H1 (cell line): ENCODE measurements around the gene ARHGDIB. TPM values are rescaled to one million over a fixed set of nuclear protein-coding genes. Genes with fewer than 3 reads are reported as not detected.

Experiments
- CTCF ChIA-PET: fragments of 300-600 bp; sonication (Branson Sonifier 250); formaldehyde crosslinking; loops from one replicate; lab custom pipeline; 2021; ENCODE audit not compliant: partially characterized antibody; lab: Charles Lee
- POLR2A ChIA-PET: fragments of 300-600 bp; sonication (Branson Sonifier 250); formaldehyde crosslinking; loops from one replicate; lab custom pipeline; 2021; ENCODE audit warnings: inconsistent platforms; ENCODE audit not compliant: partially characterized antibody; lab: Charles Lee
- DNase-seq, 2 experiments: peaks; one replicate each; pipeline versions ENCODE4 v3.0.0 to v3.0.0-alpha.2; 2010 to 2022; ENCODE audit warnings: low spot score in 2 of 2, low read depth in 1 of 2, mixed read lengths in 1 of 2
- FAIRE-seq: peaks from 2 replicates; lab custom pipeline; 2011; peaks lifted over from hg19 to GRCh38; lab: Jason Lieb, UNC
- H2AFZ ChIP-seq: 2 replicates; pipeline ENCODE4 v1.8.1; 2012; ENCODE audit warnings: low read length, inconsistent platforms
- H2AK5ac ChIP-seq: 2 replicates; pipeline ENCODE4 v1.6.1; 2013; ENCODE audit warnings: low read depth, low read length
- H2BK120ac ChIP-seq: replicated peaks from 2 replicates; pipeline ENCODE3; 2013; ENCODE audit warnings: low read depth, low read length, inconsistent platforms
- H2BK12ac ChIP-seq: 2 replicates; pipeline ENCODE4 v1.6.1; 2013; ENCODE audit warnings: low read depth, low read length
- H2BK15ac ChIP-seq: 2 replicates; pipeline ENCODE4 v1.6.1; 2013; ENCODE audit warnings: low read length
- H2BK20ac ChIP-seq: 2 replicates; pipeline ENCODE4 v1.6.1; 2013; ENCODE audit warnings: low read length
- H2BK5ac ChIP-seq: 2 replicates; pipeline ENCODE4 v1.6.1; 2013; ENCODE audit warnings: low read depth, low read length
- H3K14ac ChIP-seq: 2 replicates; pipeline ENCODE4 v1.6.1; 2013; ENCODE audit warnings: inconsistent platforms; ENCODE audit not compliant: insufficient read length
- H3K18ac ChIP-seq: 2 replicates; pipeline ENCODE4 v1.6.1; 2013; ENCODE audit warnings: low read length; ENCODE audit errors: extremely low read depth
- H3K23ac ChIP-seq: 2 replicates; pipeline ENCODE4 v1.6.1; 2013; ENCODE audit warnings: inconsistent platforms; ENCODE audit not compliant: insufficient read length
- H3K23me2 ChIP-seq: 2 replicates; pipeline ENCODE4 v1.6.1; 2013; ENCODE audit warnings: low read depth, low read length
- H3K27ac ChIP-seq: 2 replicates; pipeline ENCODE4 v1.6.1; 2011; ENCODE audit warnings: low read depth, low read length, inconsistent platforms
- H3K27me3 ChIP-seq, 4 experiments: replicated peaks in 1 of 4; 1 replicate in 1 of 4; 2 replicates in 3 of 4; pipeline versions ENCODE4 v1.6.1 to v1.8.1; 2011 to 2013; ENCODE audit warnings: low read length in 3 of 4, mild to moderate bottlenecking in 3 of 4, inconsistent platforms in 2 of 4, mixed read lengths in 2 of 4, moderate library complexity in 1 of 4; ENCODE audit not compliant: control insufficient read depth in 3 of 4, insufficient read depth in 3 of 4; ENCODE audit errors: extremely low read depth in 1 of 4
- H3K36me3 ChIP-seq, 4 experiments: 2 replicates each; pipeline versions ENCODE4 v1.6.1 to v1.8.1; 2011 to 2013; ENCODE audit warnings: mild to moderate bottlenecking in 4 of 4, low read length in 3 of 4, moderate library complexity in 2 of 4, control low read depth in 1 of 4, inconsistent platforms in 1 of 4; ENCODE audit not compliant: insufficient read depth in 4 of 4, control insufficient read depth in 2 of 4
- H3K4ac ChIP-seq: replicated peaks from 2 replicates; pipeline ENCODE3; 2013; ENCODE audit warnings: low read length, low read depth, mixed read lengths, inconsistent platforms; ENCODE audit not compliant: insufficient read length
- H3K4me1 ChIP-seq, 4 experiments: replicated peaks in 1 of 4; 1 replicate in 1 of 4; 2 replicates in 3 of 4; pipeline versions ENCODE4 v1.6.1 to v1.8.1; 2011 to 2013; ENCODE audit warnings: low read length in 3 of 4, inconsistent platforms in 2 of 4, mixed read lengths in 1 of 4; ENCODE audit not compliant: insufficient read depth in 4 of 4, control insufficient read depth in 3 of 4
- H3K4me2 ChIP-seq, 2 experiments: 2 replicates each; pipeline versions ENCODE4 v1.6.1 to v1.8.1; 2011 to 2013; ENCODE audit warnings: low read depth in 2 of 2, low read length in 2 of 2, control low read depth in 1 of 2, inconsistent platforms in 1 of 2, mild to moderate bottlenecking in 1 of 2; ENCODE audit not compliant: insufficient read depth in 1 of 2
- H3K4me3 ChIP-seq, 4 experiments: fragments of 200-600, 300-600 bp in 1 of 4; sonication (generic), shearing (Covaris generic), sonication (Bioruptor Twin) in 1 of 4; 2 replicates each; pipeline versions ENCODE4 v1.5.1 to v1.8.1; 2011 to 2016; ENCODE audit warnings: low read length in 4 of 4, low read depth in 3 of 4, control low read depth in 2 of 4, inconsistent platforms in 2 of 4, mild to moderate bottlenecking in 2 of 4, mixed read lengths in 1 of 4, moderate library complexity in 1 of 4; ENCODE audit not compliant: insufficient read depth in 2 of 4; ENCODE audit errors: extremely low read depth in 1 of 4
- H3K56ac ChIP-seq: replicated peaks from 2 replicates; pipeline ENCODE3; 2013; ENCODE audit warnings: low read depth, mild to moderate bottlenecking, mixed read lengths, low read length, inconsistent platforms; ENCODE audit not compliant: insufficient read length
- H3K79me1 ChIP-seq: 2 replicates; pipeline ENCODE4 v1.6.1; 2013; ENCODE audit warnings: low read depth, low read length, control low read depth
- H3K79me2 ChIP-seq, 2 experiments: 2 replicates each; pipeline versions ENCODE4 v1.6.1 to v1.8.1; 2012 to 2013; ENCODE audit warnings: low read length in 2 of 2, mild to moderate bottlenecking in 2 of 2, inconsistent platforms in 1 of 2; ENCODE audit not compliant: insufficient read depth in 2 of 2, control insufficient read depth in 1 of 2
- H3K9ac ChIP-seq, 4 experiments: replicated peaks in 1 of 4; 1 replicate in 1 of 4; 2 replicates in 3 of 4; pipeline versions ENCODE4 v1.6.1 to v1.8.1; 2011 to 2013; ENCODE audit warnings: low read depth in 3 of 4, low read length in 3 of 4, control low read depth in 2 of 4, mild to moderate bottlenecking in 2 of 4, moderate library complexity in 2 of 4, inconsistent platforms in 1 of 4; ENCODE audit errors: extremely low read depth in 1 of 4
- H3K9me3 ChIP-seq, 2 experiments: 2 replicates each; pipeline versions ENCODE4 v1.6.1 to v1.8.1; 2012 to 2013; ENCODE audit warnings: mild to moderate bottlenecking in 2 of 2, moderate library complexity in 2 of 2, control low read depth in 1 of 2, inconsistent platforms in 1 of 2, low read depth in 1 of 2, low read length in 1 of 2, mixed read lengths in 1 of 2; ENCODE audit not compliant: insufficient read depth in 2 of 2
- H4K20me1 ChIP-seq, 2 experiments: replicated peaks in 1 of 2; 2 replicates each; pipeline versions ENCODE3 to v1.8.1; 2011 to 2013; ENCODE audit warnings: inconsistent platforms in 2 of 2, low read length in 2 of 2, mild to moderate bottlenecking in 1 of 2; ENCODE audit not compliant: insufficient read depth in 2 of 2, control insufficient read depth in 1 of 2
- H4K5ac ChIP-seq: 2 replicates; pipeline ENCODE4 v1.6.1; 2013; ENCODE audit warnings: low read length, low read depth, mixed read lengths, inconsistent platforms; ENCODE audit not compliant: insufficient read length
- H4K8ac ChIP-seq: 2 replicates; pipeline ENCODE4 v1.8.0; 2013; ENCODE audit warnings: mild to moderate bottlenecking, moderate library complexity, low read length, inconsistent platforms; ENCODE audit not compliant: insufficient read depth; ENCODE audit errors: extremely low read depth
- H4K91ac ChIP-seq: replicated peaks from 2 replicates; pipeline ENCODE3; 2013; ENCODE audit warnings: low read length, mixed read lengths, inconsistent platforms; ENCODE audit not compliant: insufficient read length
- CBX5 ChIP-seq: fragments of 300-800, 300-1000 bp; sonication (generic); IDR thresholded peaks from 2 replicates; pipeline ENCODE4 v1.7.1; 2016; ENCODE audit warnings: antibody characterized with exemption, low read length, low read depth
- CEBPB ChIP-seq: IDR thresholded peaks from 2 replicates; pipeline ENCODE4 v1.6.1; 2012; ENCODE audit warnings: low read depth, low read length
- CHD1 ChIP-seq: IDR thresholded peaks from 2 replicates; pipeline ENCODE4 v1.6.1; 2012; ENCODE audit warnings: low read depth, low read length, improper control_type of control experiment
- CREB1 ChIP-seq: IDR thresholded peaks from 2 replicates; pipeline ENCODE4 v1.6.1; 2012; ENCODE audit warnings: inconsistent platforms
- FOSL1 ChIP-seq: IDR thresholded peaks from 2 replicates; pipeline ENCODE4 v1.6.1; 2011; ENCODE audit warnings: mild to moderate bottlenecking, low read depth, low read length, moderate library complexity; ENCODE audit not compliant: insufficient read depth
- HDAC2 ChIP-seq, 2 experiments: fragments of 300-600 bp in 1 of 2; sonication (generic) in 1 of 2; IDR thresholded peaks; 2 replicates each; pipeline ENCODE4 v1.6.1; 2011 to 2012; ENCODE audit warnings: low read depth in 2 of 2, low read length in 2 of 2, mild to moderate bottlenecking in 2 of 2, moderate library complexity in 2 of 2, borderline replicate concordance in 1 of 2, inconsistent platforms in 1 of 2
- HDAC6 ChIP-seq: IDR thresholded peaks from one replicate; pipeline ENCODE4 v1.7.1; 2012; ENCODE audit warnings: low read depth, mild to moderate bottlenecking, inconsistent platforms, low read length, moderate library complexity
- JUN ChIP-seq: IDR thresholded peaks from 2 replicates; pipeline ENCODE4 v1.6.1; 2011; ENCODE audit warnings: low read depth, mild to moderate bottlenecking, improper control_type of control experiment, low read length
- KDM1A ChIP-seq: fragments of 200-600, 300-600 bp; sonication (generic); IDR thresholded peaks from 2 replicates; pipeline ENCODE4 v1.7.1; 2016; ENCODE audit warnings: mild to moderate bottlenecking, low read length, borderline replicate concordance
- MAFK ChIP-seq: IDR thresholded peaks from 2 replicates; pipeline ENCODE4 v1.6.1; 2012; ENCODE audit warnings: low read depth, mild to moderate bottlenecking, improper control_type of control experiment, low read length
- NRF1 ChIP-seq: IDR thresholded peaks from 2 replicates; pipeline ENCODE4 v1.6.1; 2011; ENCODE audit warnings: mild to moderate bottlenecking, low read depth, low read length, improper control_type of control experiment
- SAP30 ChIP-seq: fragments of 300-600 bp; sonication (generic); IDR thresholded peaks from 2 replicates; pipeline ENCODE4 v1.7.1; 2012; ENCODE audit warnings: low read length, moderate library complexity, mild to moderate bottlenecking, inconsistent platforms; ENCODE audit not compliant: insufficient read depth, insufficient replicate concordance
- ZNF274 ChIP-seq: IDR thresholded peaks from 2 replicates; pipeline ENCODE4 v1.7.0; 2012; ENCODE audit warnings: low read length, borderline replicate concordance; ENCODE audit errors: extremely low read depth
- WGBS, 2 experiments: shearing (Covaris generic) in 1 of 2; methylation state at CpG; one replicate each; pipeline versions ENCODE4 v1.1.6 to v1.1.7; 2013 to 2015; ENCODE audit warnings: low lambda C conversion rate in 2 of 2, mixed read lengths in 2 of 2, inconsistent platforms in 1 of 2, low coverage in 1 of 2, missing lambda C conversion rate in 1 of 2; ENCODE audit not compliant: insufficient replicate concordance in 2 of 2, insufficient coverage in 1 of 2, insufficient read length in 1 of 2; ENCODE audit errors: extremely low coverage in 1 of 2, missing lambda C conversion rate in 1 of 2; 5-methylcytosine and 5-hydroxymethylcytosine counted together
- polyA plus RNA-seq, 7 experiments: library from polyadenylated mRNA; depleted of rRNA in 3 of 7; stranded (reverse) in 5 of 7; unstranded in 2 of 7; fragments of >200 nt in 5 of 7; fragments of 200-250 nt in 2 of 7; gene quantifications; 1 replicate in 5 of 7; 2 replicates in 1 of 7; 4 replicates in 1 of 7; pipeline versions ENCODE4 v1.2.1 to v1.2.3, GENCODE V29; 2011 to 2013; ENCODE audit warnings: missing spikeins in 2 of 7, mixed read lengths in 2 of 7
- total RNA-seq: library from RNA; stranded (reverse); fragmentation: NEBNext Ultra II Directional; extraction: Animal tissue kit (Norgen Biotek cat#: 25700); gene quantifications from 2 replicates; pipeline ENCODE4 v1.2.1, GENCODE V29; 2021
- TF ChIP-seq, protein P1 (sequence below): IDR thresholded peaks from 2 replicates; pipeline ENCODE4 v1.6.1; 2012; ENCODE audit warnings: inconsistent platforms

Gene ARHGDIB
- total and polyA plus RNA-seq, 2 of the 8 experiments (the other 6 are each of a cell fraction or from before 2014, with no cell fraction given) = 0.82 to 1.3 TPM

GRCh38 chr12:14941369-14941768 lies 20.0 kb downstream of the ARHGDIB start:
- Histone ChIP-seq H3K79me2 (no peaks in the 10 kb centered on the region), H3K27me3 (no peaks in the 10 kb centered on the region), H2BK5ac (no peak overlapping the region), H3K79me1 (no peaks in the 10 kb centered on the region), H2BK120ac (no peak overlapping the region), H4K20me1 (no peaks in the 10 kb centered on the region), H2AFZ (no peak overlapping the region), H3K23ac (no peak overlapping the region), H3K23me2 (no peaks in the 10 kb centered on the region), H3K27ac (no peak overlapping the region), H4K8ac (no peak overlapping the region), H2AK5ac (no peak overlapping the region), H2BK12ac (no peak overlapping the region), H3K18ac (no peak overlapping the region), H3K14ac (no peak overlapping the region), H3K4me1 (no peaks in the 10 kb centered on the region), H3K36me3 (no peaks in the 10 kb centered on the region), H2BK15ac (no peak overlapping the region), H4K5ac (no peak overlapping the region), H3K4me2 (no peak overlapping the region), H3K56ac (no peak overlapping the region), H3K9ac (no peak overlapping the region), H3K4me3 (no peak overlapping the region), H3K9me3 (no peaks in the 10 kb centered on the region), H4K91ac (no peak overlapping the region), H3K4ac (no peak overlapping the region), H2BK20ac (no peak overlapping the region)
- ChIA-PET CTCF (interaction anchor here (0.6 to 2.3 kb wide), 3 partner anchors 44 to 152 kb away, joined by 3 to 6 read pairs (median 3); no protein-coding TSS in a partner anchor), POLR2A (no interaction called here)
- no peak for FAIRE-seq
- DNase-seq = no peak
- WGBS, 2 experiments = 93% methylated on average over 2 of the region's 2 CpGs; no CpG with 5 or more reads in 1 of the 2 experiments
- TF ChIP-seq KDM1A = no peak
- no peak for TF ChIP-seq ZNF274
- no peak for TF ChIP-seq FOSL1
- TF ChIP-seq HDAC6 = no peak
- no peak for TF ChIP-seq CEBPB
- no peak for TF ChIP-seq CBX5
- TF ChIP-seq HDAC2 (IDR thresholded peaks at IDR 0.05; ENCODE audit: borderline replicate concordance in 1 of 2, low read depth in 2 of 2, low read length in 2 of 2) = no peak
- TF ChIP-seq SAP30 = no peak
- TF ChIP-seq CHD1 = no peak
- TF ChIP-seq JUN = no peak
- TF ChIP-seq CREB1 = no peak
- TF ChIP-seq, protein P1, sequence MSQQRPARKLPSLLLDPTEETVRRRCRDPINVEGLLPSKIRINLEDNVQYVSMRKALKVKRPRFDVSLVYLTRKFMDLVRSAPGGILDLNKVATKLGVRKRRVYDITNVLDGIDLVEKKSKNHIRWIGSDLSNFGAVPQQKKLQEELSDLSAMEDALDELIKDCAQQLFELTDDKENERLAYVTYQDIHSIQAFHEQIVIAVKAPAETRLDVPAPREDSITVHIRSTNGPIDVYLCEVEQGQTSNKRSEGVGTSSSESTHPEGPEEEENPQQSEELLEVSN = no peak
- TF ChIP-seq MAFK = no peak
- TF ChIP-seq NRF1 = no peak
